Small intestine (tissue), 7 donors: ENCODE measurements around the gene MAPK8IP3. TPM values are rescaled to one million over a fixed set of nuclear protein-coding genes. Genes with fewer than 3 reads are reported as not detected.
"Not testable (repeated sequence)": the region's sequence is repeated elsewhere in the genome, so short reads cannot be mapped to it uniquely, and the experiment has no call there.

ENCODE experiments used
- DNase-seq, 2 donors: peaks; one replicate each; pipeline versions ENCODE4 v3.0.0 to v3.0.0-alpha.2; 2013
- FAIRE-seq: peaks from 2 replicates; lab custom pipeline; 2012; peaks lifted over from hg19 to GRCh38; lab: Jason Lieb, UNC
- H3K27ac ChIP-seq, 3 donors: one replicate each; pipeline ENCODE4 v1.5.1; 2013; ENCODE audit warnings: low read length in 2 of 3, mild to moderate bottlenecking in 2 of 3, control low read depth in 1 of 3, inconsistent platforms in 1 of 3, low read depth in 1 of 3, moderate library complexity in 1 of 3
- H3K27me3 ChIP-seq, 3 donors: one replicate each; pipeline ENCODE4 v1.6.1; 2013; ENCODE audit warnings: low read length in 3 of 3, inconsistent platforms in 1 of 3; ENCODE audit not compliant: control insufficient read depth in 3 of 3, insufficient read depth in 3 of 3
- H3K36me3 ChIP-seq, 3 donors: one replicate each; pipeline ENCODE4 v1.6.1; 2013; ENCODE audit warnings: low read length in 3 of 3, inconsistent platforms in 1 of 3, low read depth in 1 of 3, mild to moderate bottlenecking in 1 of 3, moderate library complexity in 1 of 3; ENCODE audit not compliant: control insufficient read depth in 3 of 3, insufficient read depth in 2 of 3
- H3K4me1 ChIP-seq, 3 donors: one replicate each; pipeline ENCODE4 v1.6.1; 2013; ENCODE audit warnings: low read length in 2 of 3, inconsistent platforms in 1 of 3, low read depth in 1 of 3, mild to moderate bottlenecking in 1 of 3, moderate library complexity in 1 of 3; ENCODE audit not compliant: control insufficient read depth in 3 of 3, insufficient read depth in 2 of 3
- H3K4me3 ChIP-seq, 3 donors: one replicate each; pipeline ENCODE4 v1.5.1; 2013; ENCODE audit warnings: low read length in 3 of 3, control low read depth in 1 of 3, inconsistent platforms in 1 of 3, low read depth in 1 of 3, mild to moderate bottlenecking in 1 of 3, moderate library complexity in 1 of 3
- H3K9me3 ChIP-seq, 2 donors: one replicate each; pipeline ENCODE4 v1.6.1; 2013; ENCODE audit warnings: low read depth in 1 of 2, low read length in 1 of 2; ENCODE audit not compliant: control insufficient read depth in 2 of 2, insufficient read depth in 1 of 2
- WGBS, 3 donors: extraction: QIAGEN DNeasy Blood & Tissue Kit; methylation state at CpG; one replicate each; pipeline ENCODE4 v1.1.7; 2013; 5-methylcytosine and 5-hydroxymethylcytosine counted together
- polyA plus RNA-seq, 4 donors: library from polyadenylated mRNA; stranded (reverse) in 3 of 4; unstranded in 1 of 4; fragments of 200-250 nt in 3 of 4; fragments of 120-200 nt in 1 of 4; gene quantifications; one replicate each; pipeline versions ENCODE4 v1.2.1 to v1.2.3, GENCODE V29; 2013
- donor health status: healthy with polysubstance abuse.
- donor health status: control.
- donor health status: control.
- donor health status: Bipolar disorder and iron deficiency.
- donor health status: healthy.

The MAPK8IP3 gene
- polyA plus RNA-seq, 4 donors = 26.2 to 60.1 (median 39.6) TPM

DNA sequence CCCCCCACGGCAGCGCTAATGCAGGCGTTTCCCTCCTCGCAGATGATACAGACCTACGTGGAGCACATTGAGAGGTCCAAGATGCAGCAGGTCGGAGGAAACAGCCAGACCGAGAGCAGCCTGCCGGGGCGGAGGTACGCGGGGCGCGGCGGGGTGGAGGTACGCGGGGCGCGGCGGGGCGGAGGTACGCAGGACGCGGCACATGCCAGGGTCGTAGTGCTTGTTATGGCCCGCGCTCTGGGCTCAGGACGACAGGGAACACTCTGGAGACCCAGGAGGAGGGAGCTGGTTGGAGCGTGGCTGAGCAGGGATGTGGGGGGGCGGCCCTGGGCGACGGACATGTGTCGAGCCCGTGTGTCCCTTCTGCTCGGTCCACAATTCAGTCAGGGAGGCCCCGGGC lies 23.4 kb downstream of the MAPK8IP3 start:
- FAIRE-seq (no peak), DNase-seq (no peak)
- H3K36me3 ChIP-seq = peaks cover 10 to 89% (median 26%) of the 10 kb centered on the region in 3 donors
- H3K27me3 ChIP-seq = no peaks in the 10 kb centered on the region
- no peaks in the 10 kb centered on the region for H3K4me1 ChIP-seq
- H3K4me3 ChIP-seq = no peak overlapping the region
- 96 to 97% (median 97%) methylated on average over 35 of the region's 35 CpGs for WGBS, 3 donors
- no peaks in the 10 kb centered on the region for H3K9me3 ChIP-seq
- H3K27ac ChIP-seq = no peak overlapping the region

DNA sequence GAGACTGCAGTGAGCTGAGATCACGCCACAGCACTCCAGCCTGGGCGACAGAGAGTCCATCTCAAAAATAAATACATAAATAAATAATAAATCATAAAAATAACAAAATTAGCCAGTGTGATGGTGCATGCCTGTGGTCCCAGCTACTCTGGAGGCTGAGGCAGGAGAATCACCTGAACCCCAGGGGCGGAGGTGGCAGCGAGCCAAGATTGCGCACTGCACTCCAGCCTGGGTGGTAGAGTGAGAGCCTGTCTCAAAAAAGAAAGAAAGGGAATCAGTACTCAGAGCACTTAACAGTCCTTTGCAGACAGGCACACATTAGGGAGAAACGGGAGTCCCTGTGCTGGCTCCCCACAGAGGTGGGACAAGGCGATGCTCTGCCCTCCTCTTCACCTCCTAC lies 25.1 kb downstream of the MAPK8IP3 start:
- no peaks in the 10 kb centered on the region for H3K4me1 ChIP-seq
- H3K27me3 ChIP-seq = no peaks in the 10 kb centered on the region
- H3K36me3 ChIP-seq = peaks cover 10 to 88% (median 26%) of the 10 kb centered on the region in 3 donors
- H3K4me3 ChIP-seq = no peak overlapping the region
- H3K27ac ChIP-seq = no peak overlapping the region
- H3K9me3 ChIP-seq = no peaks in the 10 kb centered on the region
- DNase-seq (no peak), FAIRE-seq (no peak)
- 93 to 99% (median 96%) methylated on average over 7 of the region's 7 CpGs for WGBS, 3 donors

DNA sequence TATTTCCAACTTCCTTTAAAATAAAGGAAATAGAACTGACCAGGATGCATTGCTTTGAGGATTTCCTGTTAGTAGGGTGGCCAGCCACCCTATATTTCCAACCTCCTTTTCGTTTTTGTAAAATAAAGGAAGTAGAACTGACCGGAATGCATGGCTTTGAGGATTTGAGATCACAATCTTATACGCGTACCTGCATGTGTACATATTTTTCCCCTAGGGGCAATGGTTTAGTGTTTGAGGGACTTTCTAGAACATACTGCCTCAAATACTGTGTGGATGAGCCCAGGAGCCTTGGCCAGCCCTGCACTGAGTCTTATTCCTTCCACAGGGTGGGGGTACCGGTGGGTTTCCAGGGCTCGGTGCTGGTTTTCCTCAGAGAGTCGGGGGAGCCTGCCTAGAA lies 25.6 kb downstream of the MAPK8IP3 start:
- 75 to 79% (median 78%) methylated on average over 7 of the region's 7 CpGs for WGBS, 3 donors
- Histone ChIP-seq H3K4me1 (no peaks in the 10 kb centered on the region), H3K4me3 (no peak overlapping the region), H3K27me3 (no peaks in the 10 kb centered on the region), H3K27ac (no peak overlapping the region), H3K9me3 (no peaks in the 10 kb centered on the region), H3K36me3 (peaks cover 9 to 83% (median 26%) of the 10 kb centered on the region in 3 donors)
- FAIRE-seq = no peak
- no peak for DNase-seq

DNA sequence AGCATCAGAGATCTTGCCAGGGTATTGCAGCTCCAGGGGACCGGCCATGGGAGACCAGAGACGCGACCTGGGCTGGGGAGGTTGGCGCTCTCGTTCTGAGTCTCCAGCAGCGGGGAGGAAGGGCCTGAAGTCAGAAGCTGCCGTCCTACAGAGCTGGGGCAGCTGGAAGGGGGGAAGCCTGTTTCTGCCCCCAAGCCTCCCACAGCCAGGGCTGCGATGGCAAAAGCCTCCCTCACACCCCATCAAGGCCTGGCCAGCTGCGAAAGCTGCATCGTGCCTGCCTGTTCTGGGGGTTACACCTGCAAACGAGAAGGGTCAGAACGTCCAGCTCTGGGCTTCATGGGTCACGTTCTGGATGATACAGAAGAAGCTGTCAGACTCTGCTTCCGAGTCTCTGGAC lies 26.1 kb downstream of the MAPK8IP3 start:
- FAIRE-seq (no peak), DNase-seq (no peak)
- Histone ChIP-seq H3K27me3 (no peaks in the 10 kb centered on the region), H3K4me3 (no peak overlapping the region), H3K27ac (no peak overlapping the region), H3K4me1 (no peaks in the 10 kb centered on the region), H3K36me3 (peaks cover 7 to 78% (median 26%) of the 10 kb centered on the region in 3 donors), H3K9me3 (no peaks in the 10 kb centered on the region)
- 89 to 91% (median 91%) methylated on average over 14 of the region's 14 CpGs for WGBS, 3 donors

DNA sequence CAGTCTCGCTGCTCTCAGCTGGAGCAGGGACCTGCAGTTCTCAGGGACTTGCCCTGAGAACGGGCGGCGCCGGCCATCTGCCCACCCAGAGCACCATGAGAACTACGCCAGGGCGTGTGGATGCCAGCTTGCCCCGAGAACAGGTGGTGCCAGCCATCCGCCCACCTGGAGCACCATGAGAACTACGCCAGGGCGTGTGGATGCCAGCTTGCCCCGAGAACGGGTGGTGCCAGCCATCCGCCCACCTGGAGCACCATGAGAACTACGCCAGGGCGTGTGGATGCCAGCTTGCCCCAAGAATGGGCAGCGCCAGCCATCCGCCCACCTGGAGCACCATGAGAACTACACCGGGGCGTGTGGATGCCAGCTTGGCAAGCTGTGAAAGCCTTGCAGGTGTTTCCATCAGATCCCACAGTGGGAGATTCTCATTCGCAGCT lies 26.6 kb downstream of the MAPK8IP3 start:
- H3K36me3 ChIP-seq = peaks cover 7 to 73% (median 25%) of the 10 kb centered on the region in 3 donors
- WGBS, 3 donors = 82 to 94% (median 93%) methylated on average over 21 of the region's 21 CpGs
- FAIRE-seq = not testable (repeated sequence)

DNA sequence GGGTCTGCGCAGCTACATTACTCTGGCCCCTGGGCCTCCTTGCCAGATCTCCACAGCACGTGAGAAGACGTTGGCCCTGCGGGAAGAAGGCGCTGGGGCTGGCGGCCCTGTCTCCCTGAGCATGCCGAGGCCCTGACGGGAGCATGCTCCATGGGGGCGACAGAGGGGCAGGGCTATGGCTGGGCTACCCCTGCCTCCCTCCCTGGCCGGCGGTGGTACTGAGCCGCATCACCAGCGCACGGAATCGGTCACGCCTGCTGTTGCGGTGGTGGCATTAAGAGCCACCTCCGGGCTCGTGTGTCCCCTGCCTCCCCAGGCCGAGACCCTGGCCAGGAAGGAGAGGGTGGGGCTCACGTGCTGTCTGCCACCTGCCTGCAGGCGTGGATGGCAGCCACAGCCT lies 28.1 kb downstream of the MAPK8IP3 start:
- Histone ChIP-seq H3K9me3 (peaks cover 0 to 3% of the 10 kb centered on the region in 2 donors), H3K27me3 (no peaks in the 10 kb centered on the region), H3K4me1 (no peaks in the 10 kb centered on the region), H3K4me3 (no peak overlapping the region), H3K27ac (no peak overlapping the region), H3K36me3 (peaks cover 5 to 58% (median 18%) of the 10 kb centered on the region in 3 donors)
- DNase-seq = no peak
- FAIRE-seq = no peak
- WGBS, 3 donors = 95 to 96% (median 96%) methylated on average over 21 to 22 of the region's 22 CpGs

More for the DNA sequence above, 26.6 kb downstream of the MAPK8IP3 start:
- not testable (repeated sequence) for H3K4me1 ChIP-seq, H3K27me3 ChIP-seq, H3K4me3 ChIP-seq, H3K9me3 ChIP-seq, H3K27ac ChIP-seq, DNase-seq

DNA sequence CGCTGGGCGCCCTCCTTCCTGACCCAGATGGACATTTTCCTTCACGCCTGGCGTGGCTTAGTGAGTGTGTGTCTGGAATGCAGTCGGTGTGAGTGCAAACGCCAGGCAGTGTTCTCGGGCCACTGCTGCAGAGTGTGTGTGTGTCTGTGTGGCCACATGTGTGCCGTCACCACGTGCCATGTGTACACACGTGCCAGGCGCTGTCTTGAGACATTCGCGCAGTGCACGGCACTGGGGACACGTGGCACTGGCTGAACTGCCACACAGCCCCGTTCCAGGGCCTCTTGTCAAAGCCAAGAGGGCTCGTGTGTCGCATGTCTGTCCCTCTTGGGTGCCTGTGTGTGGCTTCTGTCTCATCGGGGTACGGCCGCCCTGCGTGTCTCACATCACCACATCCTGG lies 28.8 kb downstream of the MAPK8IP3 start:
- FAIRE-seq (no peak), DNase-seq (no peak)
- no peak overlapping the region for H3K27ac ChIP-seq
- peaks cover 2 to 51% (median 13%) of the 10 kb centered on the region in 3 donors for H3K36me3 ChIP-seq
- H3K4me1 ChIP-seq = no peaks in the 10 kb centered on the region
- no peaks in the 10 kb centered on the region for H3K27me3 ChIP-seq
- H3K9me3 ChIP-seq = peaks cover 0 to 3% of the 10 kb centered on the region in 2 donors
- no peak overlapping the region for H3K4me3 ChIP-seq
- WGBS, 3 donors = 97 to 98% (median 97%) methylated on average over 22 of the region's 22 CpGs

DNA sequence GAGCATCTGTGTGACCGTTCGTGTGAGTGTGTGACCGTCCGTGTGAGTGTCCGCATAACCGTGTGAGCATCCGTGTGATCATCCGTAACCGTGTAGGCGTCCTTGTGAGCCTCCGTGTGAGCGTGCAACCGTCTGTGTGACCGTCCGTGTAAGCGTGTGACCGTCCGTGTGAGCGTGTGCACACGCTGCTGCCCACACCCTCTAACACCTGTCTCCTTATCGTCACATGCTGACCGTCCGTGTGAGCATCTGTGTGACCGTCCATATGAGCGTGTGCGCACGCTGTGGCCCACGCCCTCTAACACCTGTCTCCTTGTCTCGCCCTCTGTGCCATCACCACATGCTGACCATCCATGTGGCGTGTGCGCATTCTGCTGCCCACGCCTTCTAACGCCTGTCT lies 34.2 kb downstream of the MAPK8IP3 start:
- H3K36me3 ChIP-seq = peaks cover 2 to 51% (median 4%) of the 10 kb centered on the region in 3 donors
- no peaks in the 10 kb centered on the region for H3K4me1 ChIP-seq
- FAIRE-seq = no peak
- H3K27ac ChIP-seq = no peak overlapping the region
- DNase-seq = no peak
- WGBS, 3 donors = 96 to 98% (median 97%) methylated on average over 33 of the region's 33 CpGs
- H3K4me3 ChIP-seq = no peak overlapping the region
- H3K9me3 ChIP-seq = peaks cover 0 to 3% of the 10 kb centered on the region in 2 donors
- H3K27me3 ChIP-seq = no peaks in the 10 kb centered on the region
